NCI-H146 treated with DMSO at 0.1 percent for 48 hours (cell line): ENCODE results near the gene ARID3A.

Experiments
- DNase-seq: peaks from one replicate; lab custom pipeline; 2025; ENCODE audit not compliant: unreplicated experiment; lab: John Stamatoyannopoulos, UW

The ARID3A gene

DNA sequence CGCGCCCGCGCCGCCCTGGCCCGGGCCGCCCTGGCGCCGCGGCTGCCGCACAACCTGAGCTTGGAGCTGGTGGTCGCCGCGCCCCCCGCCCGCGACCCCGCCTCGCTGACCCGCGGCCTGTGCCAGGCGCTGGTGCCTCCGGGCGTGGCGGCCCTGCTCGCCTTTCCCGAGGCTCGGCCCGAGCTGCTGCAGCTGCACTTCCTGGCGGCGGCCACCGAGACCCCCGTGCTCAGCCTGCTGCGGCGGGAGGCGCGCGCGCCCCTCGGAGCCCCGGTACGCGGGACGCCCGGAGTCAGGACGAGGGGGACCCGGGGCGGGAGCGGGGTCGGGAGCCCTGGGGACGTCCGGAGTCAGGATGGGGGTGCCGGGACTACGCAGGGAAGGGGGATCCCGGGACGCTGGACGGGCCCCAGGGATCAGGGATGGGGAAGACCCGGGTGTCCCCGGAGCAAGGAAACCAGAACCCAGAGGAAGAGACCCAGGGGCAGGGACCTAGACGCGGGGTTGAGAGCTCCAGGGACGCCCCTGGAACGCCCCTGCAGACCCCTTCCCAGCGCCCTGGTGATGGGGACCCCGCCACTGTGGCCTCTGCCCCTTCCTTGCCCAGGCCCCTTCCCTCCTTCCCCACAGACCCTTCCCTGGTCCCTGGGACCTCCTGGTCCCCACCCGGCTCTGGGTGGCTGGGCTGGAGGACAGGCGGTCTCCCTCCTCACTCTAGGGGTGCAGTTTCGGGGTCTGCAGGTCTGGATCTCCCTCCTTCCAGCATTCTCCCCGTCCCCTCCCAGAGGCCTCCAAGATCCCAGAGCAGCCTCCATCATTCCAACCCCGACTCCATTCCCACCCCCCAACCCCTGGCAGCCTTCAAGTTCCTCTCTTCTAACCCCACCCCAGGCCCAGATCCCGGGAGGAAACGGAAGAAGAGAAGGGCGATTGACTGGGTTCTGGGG, 75.0 kb downstream of the ARID3A start:
- DNase-seq: no peak

DNA sequence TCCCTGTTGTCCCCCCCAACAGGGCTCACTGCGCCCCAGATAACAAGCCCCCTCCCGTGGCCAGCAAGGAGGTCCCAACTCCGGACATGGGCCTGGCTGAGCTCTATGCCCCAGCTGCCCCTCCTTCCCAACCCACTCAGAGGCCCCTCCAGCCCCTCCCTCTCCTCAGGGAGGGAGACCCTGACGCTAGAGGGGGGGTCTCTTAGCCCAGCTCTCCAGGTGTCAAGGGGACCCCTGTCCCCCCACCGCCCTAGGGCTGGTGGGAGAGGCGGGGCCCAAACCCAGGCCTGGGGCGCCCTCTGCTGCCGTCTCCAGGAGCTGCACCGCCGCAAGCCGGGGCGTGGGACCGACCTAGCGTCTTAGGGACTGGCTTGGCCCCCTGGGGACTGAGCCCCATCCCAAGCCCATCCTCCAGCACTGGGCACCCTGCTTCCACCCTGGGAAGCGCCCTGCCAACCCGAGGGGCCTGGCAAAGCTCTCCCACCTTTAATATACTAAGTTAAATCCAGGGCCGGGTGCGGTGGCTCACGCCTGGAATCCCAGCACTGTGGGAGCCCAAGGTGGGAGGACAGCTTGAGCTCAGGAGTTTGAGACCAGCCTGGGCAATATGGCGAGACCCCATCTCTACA, 75.8 kb downstream of the ARID3A start:
- DNase-seq: no peak

DNA sequence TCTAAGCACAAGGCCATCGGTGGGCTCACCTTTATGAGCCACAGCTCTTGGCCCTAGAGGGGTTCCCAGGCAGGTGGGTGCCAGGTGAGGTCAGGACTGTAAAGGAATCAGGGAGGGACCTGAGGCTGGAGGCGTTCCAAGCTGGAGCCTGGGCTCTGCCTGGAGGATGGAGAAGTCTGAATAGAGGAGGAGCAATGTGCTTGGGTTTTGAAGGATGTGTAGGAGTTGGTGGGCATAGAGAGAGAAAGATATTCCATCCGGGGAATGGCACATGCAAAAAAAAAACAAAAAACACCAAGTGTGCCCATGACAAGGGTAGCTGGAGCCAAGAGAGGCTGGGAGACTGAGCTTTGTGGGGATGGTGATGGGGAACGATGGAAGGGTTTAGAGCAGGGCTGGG, 76.8 kb downstream of the ARID3A start:
- no peak for DNase-seq

- DNase-seq: no peak
These were observed 77.4 kb downstream of the ARID3A start for GRCh38 chr19:1003283-1003682.

GRCh38 chr19:1004204-1004802, 78.5 kb downstream of the ARID3A start:
- no peak for DNase-seq

DNA sequence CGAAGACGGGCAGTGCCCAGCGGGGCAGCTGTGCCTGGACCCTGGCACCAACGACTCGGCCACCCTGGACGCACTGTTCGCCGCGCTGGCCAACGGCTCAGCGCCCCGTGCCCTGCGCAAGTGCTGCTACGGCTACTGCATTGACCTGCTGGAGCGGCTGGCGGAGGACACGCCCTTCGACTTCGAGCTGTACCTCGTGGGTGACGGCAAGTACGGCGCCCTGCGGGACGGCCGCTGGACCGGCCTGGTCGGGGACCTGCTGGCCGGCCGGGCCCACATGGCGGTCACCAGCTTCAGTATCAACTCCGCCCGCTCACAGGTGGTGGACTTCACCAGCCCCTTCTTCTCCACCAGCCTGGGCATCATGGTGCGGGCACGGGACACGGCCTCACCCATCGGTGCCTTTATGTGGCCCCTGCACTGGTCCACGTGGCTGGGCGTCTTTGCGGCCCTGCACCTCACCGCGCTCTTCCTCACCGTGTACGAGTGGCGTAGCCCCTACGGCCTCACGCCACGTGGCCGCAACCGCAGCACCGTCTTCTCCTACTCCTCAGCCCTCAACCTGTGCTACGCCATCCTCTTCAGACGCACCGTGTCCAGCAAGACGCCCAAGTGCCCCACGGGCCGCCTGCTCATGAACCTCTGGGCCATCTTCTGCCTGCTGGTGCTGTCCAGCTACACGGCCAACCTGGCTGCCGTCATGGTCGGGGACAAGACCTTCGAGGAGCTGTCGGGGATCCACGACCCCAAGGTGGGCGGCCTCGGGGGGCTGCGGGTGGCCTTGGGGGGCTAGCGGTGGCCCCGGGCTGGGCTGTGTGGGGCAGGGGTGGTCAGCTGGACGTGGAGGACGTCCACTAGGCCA, 79.2 kb downstream of the ARID3A start:
- no peak for DNase-seq

DNA sequence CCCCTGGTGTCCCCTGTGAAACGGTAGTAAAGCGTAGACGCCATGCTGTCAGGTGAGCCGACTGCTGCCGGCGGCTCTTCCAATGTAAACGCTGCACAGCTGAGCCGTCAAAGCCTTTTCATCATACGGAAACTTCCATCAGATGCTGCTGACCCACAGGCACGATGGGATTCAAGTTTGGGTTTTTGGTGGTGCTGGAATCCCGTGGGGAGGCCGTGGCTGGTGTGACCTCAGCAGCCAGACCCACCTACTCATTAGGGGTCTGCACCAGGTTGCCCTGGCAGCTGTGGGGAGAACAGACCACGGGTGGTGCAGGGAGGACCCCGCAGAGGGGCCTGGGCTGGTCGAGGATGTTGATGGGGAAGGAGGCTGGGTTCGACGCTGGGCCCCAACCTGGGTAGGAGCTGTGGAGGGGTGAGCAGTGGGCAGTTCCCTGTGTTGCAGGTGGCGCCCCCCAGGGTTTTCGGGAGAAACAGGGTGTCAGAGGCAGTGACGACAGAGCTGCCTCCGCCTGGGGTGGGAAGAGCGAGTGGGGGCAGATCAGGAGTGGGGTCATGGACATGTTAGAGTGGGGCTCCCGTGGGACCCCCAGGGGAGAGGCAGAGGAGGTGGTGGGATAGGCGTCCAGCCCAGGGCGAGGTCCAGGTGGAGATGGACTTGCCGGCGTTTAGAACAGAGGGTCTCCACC, 81.0 kb downstream of the ARID3A start:
- no peak for DNase-seq

- no peak for DNase-seq
These were observed 81.8 kb downstream of the ARID3A start for GRCh38 chr19:1007399-1008251.

DNA sequence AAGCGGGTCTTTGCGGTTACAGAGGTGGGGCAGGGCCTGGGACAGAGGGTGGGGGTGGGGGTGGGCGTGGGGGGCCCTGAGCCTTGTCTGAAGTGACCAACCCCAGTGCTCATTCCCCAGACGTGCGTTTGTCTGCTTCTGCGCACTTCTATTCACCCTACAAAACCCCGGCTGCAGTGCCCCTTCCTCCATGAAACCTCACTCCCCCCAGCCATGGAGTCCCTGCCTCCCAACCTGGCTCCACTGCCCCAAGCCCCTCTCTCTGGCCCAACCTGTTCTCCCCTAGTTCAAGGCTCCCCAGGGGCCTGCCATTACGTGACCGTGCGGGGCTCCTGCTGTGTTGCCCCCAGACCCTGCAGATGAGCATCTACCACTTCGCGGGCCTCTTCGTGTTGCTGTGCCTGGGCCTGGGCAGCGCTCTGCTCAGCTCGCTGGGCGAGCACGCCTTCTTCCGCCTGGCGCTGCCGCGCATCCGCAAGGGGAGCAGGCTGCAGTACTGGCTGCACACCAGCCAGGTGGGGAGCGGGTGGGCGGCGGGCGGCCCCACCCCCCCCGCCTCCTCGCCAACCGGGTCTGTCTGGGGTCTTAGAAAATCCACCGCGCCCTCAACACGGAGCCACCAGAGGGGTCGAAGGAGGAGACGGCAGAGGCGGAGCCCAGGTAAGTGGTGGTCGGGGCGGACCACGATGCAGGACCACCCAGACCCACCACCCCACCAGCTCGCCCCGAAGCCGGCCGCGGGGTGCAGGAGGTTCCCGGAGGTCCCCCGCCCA, 82.6 kb downstream of the ARID3A start:
- DNase-seq: no peak

DNA sequence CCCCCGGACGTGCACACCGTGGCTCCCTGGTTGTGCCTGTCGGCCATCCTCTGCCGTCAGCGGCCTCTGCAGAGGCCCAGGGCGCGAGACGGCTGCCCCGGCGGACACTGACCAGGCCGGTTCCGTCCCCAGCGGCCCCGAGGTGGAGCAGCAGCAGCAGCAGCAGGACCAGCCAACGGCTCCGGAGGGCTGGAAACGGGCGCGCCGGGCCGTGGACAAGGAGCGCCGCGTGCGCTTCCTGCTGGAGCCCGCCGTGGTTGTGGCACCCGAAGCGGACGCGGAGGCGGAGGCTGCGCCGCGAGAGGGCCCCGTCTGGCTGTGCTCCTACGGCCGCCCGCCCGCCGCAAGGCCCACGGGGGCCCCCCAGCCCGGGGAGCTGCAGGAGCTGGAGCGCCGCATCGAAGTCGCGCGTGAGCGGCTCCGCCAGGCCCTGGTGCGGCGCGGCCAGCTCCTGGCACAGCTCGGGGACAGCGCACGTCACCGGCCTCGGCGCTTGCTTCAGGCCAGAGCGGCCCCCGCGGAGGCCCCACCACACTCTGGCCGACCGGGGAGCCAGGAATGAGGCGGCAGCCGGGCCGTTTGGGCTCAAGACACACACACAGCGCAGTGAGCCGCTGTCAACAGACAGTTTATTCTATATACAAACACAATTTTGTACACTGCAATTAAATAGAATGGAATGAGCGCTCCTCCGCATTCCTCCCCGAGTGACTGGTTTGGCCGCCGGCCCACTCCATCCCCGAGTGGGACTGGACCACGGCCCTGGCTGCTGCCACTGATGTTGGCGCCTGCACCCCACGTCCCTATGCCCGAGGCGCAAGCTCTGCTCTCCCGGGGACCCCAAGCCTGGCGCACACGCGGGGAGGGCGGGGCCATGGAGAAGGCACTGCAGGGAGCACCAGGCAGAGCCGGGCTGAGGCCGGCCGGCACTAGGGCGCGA, 83.5 kb downstream of the ARID3A start:
- DNase-seq: no peak

- DNase-seq: no peak
These were observed 84.2 kb downstream of the ARID3A start for GRCh38 chr19:1009981-1010538.

DNA sequence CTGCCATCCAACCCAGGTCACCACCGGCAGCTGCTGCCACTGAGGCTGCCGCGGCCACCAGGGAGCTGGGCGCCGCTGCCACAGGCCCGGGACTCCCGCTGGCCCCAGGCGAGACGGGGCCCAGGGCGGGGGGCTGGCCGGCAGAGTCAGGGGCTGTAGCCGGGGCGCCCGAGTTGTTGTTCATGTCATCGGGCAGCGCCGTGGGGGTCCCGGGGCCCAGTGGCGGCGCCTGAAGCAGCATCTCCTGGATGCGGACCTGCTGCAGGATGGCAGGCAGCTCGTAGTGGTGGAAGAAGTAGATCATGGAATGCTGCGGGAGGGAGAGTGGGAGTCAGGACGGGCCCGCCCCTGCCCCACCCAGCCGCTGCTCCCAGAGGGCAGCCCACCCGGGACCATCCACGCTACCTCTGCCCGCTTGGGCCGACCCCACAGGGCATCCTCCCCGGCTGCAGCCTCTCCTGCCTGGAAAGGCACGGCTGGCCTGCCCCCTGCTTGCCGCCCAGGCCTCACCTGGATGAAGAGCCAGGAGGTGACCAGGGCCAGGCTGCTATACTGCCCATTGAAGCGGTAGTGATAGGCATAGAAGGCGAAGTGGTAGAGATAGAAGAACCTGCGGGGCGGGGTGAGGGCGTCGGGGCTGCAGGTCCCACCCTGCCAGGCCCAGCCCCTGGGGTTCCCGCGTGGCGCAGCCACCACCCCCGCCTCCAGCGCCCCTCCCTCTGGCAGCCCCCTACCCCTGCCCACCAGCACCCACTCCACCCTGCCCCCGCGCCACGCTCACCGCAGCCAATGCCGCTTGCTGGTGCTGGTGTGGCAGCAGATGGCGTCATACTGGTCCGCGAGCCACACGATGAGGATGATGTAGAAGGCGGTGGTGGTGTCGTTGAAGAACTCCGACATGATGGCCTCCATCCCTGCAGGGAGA, 85.0 kb downstream of the ARID3A start:
- DNase-seq: no peak

- no peak for DNase-seq
These were observed 86.0 kb downstream of the ARID3A start for GRCh38 chr19:1011831-1012333.

- DNase-seq: no peak
These were observed 86.5 kb downstream of the ARID3A start for GRCh38 chr19:1012334-1012733.

GRCh38 chr19:1013218-1013617, 87.4 kb downstream of the ARID3A start:
- DNase-seq: no peak
